Measurements from ENCODE around the gene JMJD8.

The JMJD8 gene

GRCh38 chr16:637081-638018 lies 46.8 kb downstream of the JMJD8 start:
- DNase-seq, result peak; percentile 80

- peak; percentile 94 for DNase-seq
Measured at GRCh38 chr16:636206-637080, 47.7 kb downstream of the JMJD8 start, which contains the start of gene METTL26. TSS of gene METTL26 (minus strand) at chr16:636305. CDS start at chr16:636290, 15 bp downstream.

GRCh38 chr16:635573-636205 lies 48.4 kb downstream of the JMJD8 start:
- no peak for DNase-seq

- no peak for DNase-seq
Measured at GRCh38 chr16:634996-635395, 49.1 kb downstream of the JMJD8 start.

- no peak for DNase-seq
Measured at GRCh38 chr16:634051-634670, 50.0 kb downstream of the JMJD8 start.

GRCh38 chr16:633336-634050 lies 50.6 kb downstream of the JMJD8 start:
- DNase-seq, result no peak

- no peak for DNase-seq
Measured at GRCh38 chr16:632486-633335, 51.4 kb downstream of the JMJD8 start.

GRCh38 chr16:631808-632358 lies 52.3 kb downstream of the JMJD8 start:
- no peak for DNase-seq
